ENCODE data around the gene LEKR1. TPM values are rescaled to one million over a fixed set of nuclear protein-coding genes. Genes with fewer than 3 reads are reported as not detected.

The LEKR1 gene
- total RNA-seq, 4 donors from 2014 or later = 0.30 to 3.7 (median 2.7) TPM

- Histone ChIP-seq H3K27me3 (no peaks in the 10 kb centered on the region), H3K9me3 (peaks cover 0 to 7% (median 0%) of the 10 kb centered on the region in 4 donors), H3K4me3 (no peak overlapping the region), H3K27ac (no peak overlapping the region), H3K4me1 (no peaks in the 10 kb centered on the region), H3K36me3 (no peaks in the 10 kb centered on the region)
- DNase-seq (ENCODE audit: low spot score in 2 of 2) = no peak
- 93 to 98% methylated on average over 5 of the region's 5 CpGs for WGBS, 2 donors
- no peak for TF ChIP-seq EP300 (IDR thresholded peaks at IDR 0.05)
- TF ChIP-seq POLR2A (IDR thresholded peaks at IDR 0.05) = no peak
- TF ChIP-seq CTCF (IDR thresholded peaks at IDR 0.05) = no peak
These were observed 89.2 kb downstream of the LEKR1 start for GRCh38 chr3:156915372-156915771.

GRCh38 chr3:156918746-156919145 lies 92.6 kb downstream of the LEKR1 start:
- no peak for TF ChIP-seq EP300 (IDR thresholded peaks at IDR 0.05)
- TF ChIP-seq CTCF (IDR thresholded peaks at IDR 0.05) = no peak
- TF ChIP-seq POLR2A (IDR thresholded peaks at IDR 0.05) = no peak
- Histone ChIP-seq H3K4me3 (no peak overlapping the region), H3K27ac (no peak overlapping the region), H3K27me3 (no peaks in the 10 kb centered on the region), H3K36me3 (no peaks in the 10 kb centered on the region), H3K9me3 (peaks cover 0 to 16% (median 0%) of the 10 kb centered on the region in 4 donors), H3K4me1 (no peaks in the 10 kb centered on the region)
- 80 to 86% methylated on average over 6 of the region's 6 CpGs for WGBS, 2 donors
- no peak for DNase-seq (ENCODE audit: low spot score in 2 of 2)

- 93 to 94% methylated on average over 3 of the region's 3 CpGs for WGBS, 2 donors
These were observed 93.7 kb downstream of the LEKR1 start for GRCh38 chr3:156919818-156920217.

GRCh38 chr3:156920399-156920798 lies 94.2 kb downstream of the LEKR1 start:
- Histone ChIP-seq H3K27ac (no peak overlapping the region), H3K4me1 (no peaks in the 10 kb centered on the region), H3K9me3 (peaks cover 0 to 17% (median 3%) of the 10 kb centered on the region in 4 donors), H3K27me3 (no peaks in the 10 kb centered on the region), H3K4me3 (no peak overlapping the region), H3K36me3 (no peaks in the 10 kb centered on the region)
- no peak for TF ChIP-seq CTCF (IDR thresholded peaks at IDR 0.05)
- TF ChIP-seq EP300 (IDR thresholded peaks at IDR 0.05) = no peak
- no peak for TF ChIP-seq POLR2A (IDR thresholded peaks at IDR 0.05)
- WGBS, 2 donors = 76 to 78% methylated on average over 1 of the region's 1 CpG
- no peak for DNase-seq (ENCODE audit: low spot score in 2 of 2)

More at GRCh38 chr3:156919818-156920217, 93.7 kb downstream of the LEKR1 start:
- DNase-seq (ENCODE audit: low spot score in 2 of 2) = no peak
- TF ChIP-seq CTCF (IDR thresholded peaks at IDR 0.05) (no peak), POLR2A (IDR thresholded peaks at IDR 0.05) (no peak), EP300 (IDR thresholded peaks at IDR 0.05) (no peak)
- Histone ChIP-seq H3K27me3 (no peaks in the 10 kb centered on the region), H3K36me3 (no peaks in the 10 kb centered on the region), H3K9me3 (peaks cover 0 to 17% (median 3%) of the 10 kb centered on the region in 4 donors), H3K4me1 (no peaks in the 10 kb centered on the region), H3K4me3 (no peak overlapping the region), H3K27ac (no peak overlapping the region)

- no peak overlapping the region for H3K27ac ChIP-seq
- no peaks in the 10 kb centered on the region for H3K36me3 ChIP-seq
- 94 to 100% methylated on average over 1 of the region's 1 CpG for WGBS, 2 donors
- no peak overlapping the region for H3K4me3 ChIP-seq
- H3K4me1 ChIP-seq = no peaks in the 10 kb centered on the region
- peaks cover 0 to 17% (median 3%) of the 10 kb centered on the region in 4 donors for H3K9me3 ChIP-seq
- TF ChIP-seq CTCF (IDR thresholded peaks at IDR 0.05) = no peak
- DNase-seq (ENCODE audit: low spot score in 2 of 2) = no peak
- no peaks in the 10 kb centered on the region for H3K27me3 ChIP-seq
These were observed 97.2 kb downstream of the LEKR1 start for GRCh38 chr3:156923349-156923748.

Data from tibial nerve (tissue), 4 donors.